Measurements from ENCODE around the gene C2CD2L. TPM values are rescaled to one million over a fixed set of nuclear protein-coding genes. Genes with fewer than 3 reads are reported as not detected.

C2CD2L gene
- total RNA-seq, 1 experiment from 2014 or later, result 5.6 TPM

DNA sequence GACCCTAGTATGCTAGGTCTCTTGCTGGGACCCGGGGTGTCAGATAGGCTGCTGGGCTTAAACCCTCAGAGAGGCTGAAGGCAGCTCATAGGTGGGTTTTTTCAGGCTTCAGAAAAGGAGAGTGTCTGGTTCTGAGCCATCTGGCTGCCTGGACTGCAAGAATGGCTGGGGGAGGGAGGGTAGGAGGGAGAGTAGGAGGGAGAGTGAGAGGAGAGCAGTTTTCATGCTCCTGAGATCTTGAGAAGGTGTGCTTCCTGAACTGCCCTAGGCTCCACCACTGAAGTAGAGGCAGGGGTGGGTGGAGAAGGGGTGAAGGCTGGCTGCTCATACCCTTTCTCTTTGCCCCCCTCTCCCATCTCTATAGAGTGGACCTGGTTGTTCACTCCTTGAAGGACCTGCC lies 17.8 kb upstream of the C2CD2L start:
- no peak overlapping the region for H3K4ac ChIP-seq (ENCODE audit: low read depth, low read length)
- H3K27ac Mint-ChIP-seq, result no peak overlapping the region
- peaks cover 27 to 33% of the 10 kb centered on the region in 2 experiments for H3K4me1 Mint-ChIP-seq

More for the DNA sequence above, 17.8 kb upstream of the C2CD2L start:
- no peak overlapping the region for H2BK15ac ChIP-seq (ENCODE audit: low read depth, low read length)
- H3K18ac ChIP-seq (ENCODE audit: insufficient read length, low read depth, low read length), result no peak overlapping the region
- no peak overlapping the region for H4K8ac ChIP-seq (replicated peaks; ENCODE audit: insufficient read length, low read depth, low read length)
- no peak overlapping the region for H2AFZ ChIP-seq (ENCODE audit: low read length)
- TF ChIP-seq, protein P1, sequence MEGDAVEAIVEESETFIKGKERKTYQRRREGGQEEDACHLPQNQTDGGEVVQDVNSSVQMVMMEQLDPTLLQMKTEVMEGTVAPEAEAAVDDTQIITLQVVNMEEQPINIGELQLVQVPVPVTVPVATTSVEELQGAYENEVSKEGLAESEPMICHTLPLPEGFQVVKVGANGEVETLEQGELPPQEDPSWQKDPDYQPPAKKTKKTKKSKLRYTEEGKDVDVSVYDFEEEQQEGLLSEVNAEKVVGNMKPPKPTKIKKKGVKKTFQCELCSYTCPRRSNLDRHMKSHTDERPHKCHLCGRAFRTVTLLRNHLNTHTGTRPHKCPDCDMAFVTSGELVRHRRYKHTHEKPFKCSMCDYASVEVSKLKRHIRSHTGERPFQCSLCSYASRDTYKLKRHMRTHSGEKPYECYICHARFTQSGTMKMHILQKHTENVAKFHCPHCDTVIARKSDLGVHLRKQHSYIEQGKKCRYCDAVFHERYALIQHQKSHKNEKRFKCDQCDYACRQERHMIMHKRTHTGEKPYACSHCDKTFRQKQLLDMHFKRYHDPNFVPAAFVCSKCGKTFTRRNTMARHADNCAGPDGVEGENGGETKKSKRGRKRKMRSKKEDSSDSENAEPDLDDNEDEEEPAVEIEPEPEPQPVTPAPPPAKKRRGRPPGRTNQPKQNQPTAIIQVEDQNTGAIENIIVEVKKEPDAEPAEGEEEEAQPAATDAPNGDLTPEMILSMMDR (conservative IDR thresholded peaks at IDR 0.05), result no peak
- H2BK12ac ChIP-seq (ENCODE audit: insufficient read length, low read depth, low read length), result no peak overlapping the region
- no peak overlapping the region for H3K23ac ChIP-seq (ENCODE audit: insufficient read length, low read depth, low read length)
- DNase-seq, result no peak
- H2BK120ac ChIP-seq (ENCODE audit: low read depth, low read length, poor library complexity, severe bottlenecking), result no peak overlapping the region
- no peak overlapping the region for H4K5ac ChIP-seq (ENCODE audit: insufficient read length, low read depth, low read length)
- H3K9me3 ChIP-seq (ENCODE audit: control insufficient read depth, low read depth, low read length), result no peaks in the 10 kb centered on the region
- peaks cover 13% of the 10 kb centered on the region; the same call in 1 of the 2 replicates for H3K79me2 ChIP-seq (ENCODE audit: insufficient read depth, low read length)
- no peaks in the 10 kb centered on the region for H3K27me3 ChIP-seq (ENCODE audit: insufficient read depth, low read length)
- H3K79me1 ChIP-seq (ENCODE audit: insufficient read depth, low read depth, low read length, poor library complexity, severe bottlenecking), result no peaks in the 10 kb centered on the region
- peaks cover 17 to 38% (median 33%) of the 10 kb centered on the region in 3 experiments for H3K36me3 Mint-ChIP-seq (ENCODE audit: insufficient read depth in 1 of 3, low read depth in 3 of 3)
- no peaks in the 10 kb centered on the region for H3K27me3 Mint-ChIP-seq (ENCODE audit: low read depth)
- H3K4me2 ChIP-seq (ENCODE audit: insufficient read depth, insufficient read length, low read length), result no peak overlapping the region
- H3K4me3 Mint-ChIP-seq, result no peak overlapping the region
- no peak overlapping the region for H3T11ph ChIP-seq (ENCODE audit: low read length)
- no peaks in the 10 kb centered on the region; the same call in 1 of the 2 replicates for H3K4me1 ChIP-seq (ENCODE audit: insufficient read depth, low read length)
- peaks cover 18% of the 10 kb centered on the region for H3K23me2 ChIP-seq (ENCODE audit: insufficient read length, low read depth, low read length, poor library complexity, severe bottlenecking)
- no peak overlapping the region for H3K56ac ChIP-seq (ENCODE audit: insufficient read length, low read depth, low read length)
- no peak overlapping the region for H3K9ac ChIP-seq (ENCODE audit: extremely low read depth, insufficient read length, low read length)
- H4K20me1 ChIP-seq (ENCODE audit: control insufficient read depth, insufficient read depth, insufficient read length), result no peaks in the 10 kb centered on the region
- no peak overlapping the region for H4K91ac ChIP-seq (ENCODE audit: insufficient read length, low read depth, low read length)
- H3K27ac ChIP-seq (ENCODE audit: insufficient read length, low read depth, low read length), result no peak overlapping the region
- no peak overlapping the region for H2BK20ac ChIP-seq (ENCODE audit: low read depth, low read length, poor library complexity, severe bottlenecking)
- WGBS (ENCODE audit: extremely low coverage, insufficient read length, low lambda C conversion rate), result no CpG with 5 or more reads among the region's 1 CpG
- no peak overlapping the region for H3K14ac ChIP-seq (ENCODE audit: insufficient read depth, low read length)
- H2BK5ac ChIP-seq (ENCODE audit: insufficient read length, low read length), result no peak overlapping the region
- no peak overlapping the region for H2AK5ac ChIP-seq (ENCODE audit: insufficient read length, low read length)
- H3K9me3 Mint-ChIP-seq, result no peaks in the 10 kb centered on the region; a peak in 1 of 5 replicates

All from H9 (cell line).